Neural cell (in vitro differentiated cells): Measurements from ENCODE around the gene ZNF697. TPM values are rescaled to one million over a fixed set of nuclear protein-coding genes. Genes with fewer than 3 reads are reported as not detected.
"Not testable (repeated sequence)": the region's sequence is repeated elsewhere in the genome, so short reads cannot be mapped to it uniquely, and the experiment has no call there.

Experiments
- H2AFZ ChIP-seq: fragments of 200-600, 300-800 bp; sonication (generic), shearing (Covaris generic); 2 replicates; pipeline ENCODE4 v1.6.0; 2014; ENCODE audit warnings: low read depth, mild to moderate bottlenecking, antibody characterized with exemption, low read length, moderate library complexity
- H3F3A ChIP-seq: fragments of 200-600 bp; shearing (Covaris generic); 2 replicates; pipeline ENCODE4 v1.6.1; 2016; ENCODE audit warnings: mild to moderate bottlenecking, moderate library complexity, mixed read lengths, antibody characterized with exemption, low read length; ENCODE audit not compliant: insufficient read depth, poor library complexity, severe bottlenecking
- H3K27ac ChIP-seq: fragments of 200-600, 300-800 bp; sonication (generic), shearing (Covaris generic); 2 replicates; pipeline ENCODE4 v1.5.1; 2014; ENCODE audit warnings: mild to moderate bottlenecking, low read length, moderate library complexity
- H3K27me3 ChIP-seq: fragments of 300-800, 200-600 bp; sonication (generic), shearing (Covaris generic); 2 replicates; pipeline ENCODE4 v1.6.0; 2014; ENCODE audit warnings: mild to moderate bottlenecking, low read depth, low read length, moderate library complexity; ENCODE audit not compliant: insufficient read depth
- H3K36me3 ChIP-seq: fragments of 300-800, 200-600 bp; sonication (generic), shearing (Covaris generic); 2 replicates; pipeline ENCODE4 v1.5.1; 2014; ENCODE audit warnings: mild to moderate bottlenecking, antibody characterized with exemption, low read length, moderate library complexity; ENCODE audit not compliant: insufficient read depth
- H3K4me2 ChIP-seq: fragments of 300-800, 200-600 bp; sonication (generic), shearing (Covaris generic); 2 replicates; pipeline ENCODE4 v1.6.0; 2014; ENCODE audit warnings: mild to moderate bottlenecking, low read length
- H3K4me3 ChIP-seq: fragments of 300-800, 200-600 bp; sonication (generic), shearing (Covaris generic); 2 replicates; pipeline ENCODE4 v1.5.1; 2014; ENCODE audit warnings: mild to moderate bottlenecking, low read length, moderate library complexity
- H3K79me2 ChIP-seq: fragments of 200-600 bp; shearing (Covaris generic); replicated peaks from 2 replicates; pipeline ENCODE4 v1.6.0; 2014; ENCODE audit warnings: mild to moderate bottlenecking, low read length, moderate library complexity; ENCODE audit not compliant: insufficient read depth
- H3K9ac ChIP-seq: fragments of 300-800, 200-600 bp; sonication (generic), shearing (Covaris generic); 2 replicates; pipeline ENCODE4 v1.6.1; 2016; ENCODE audit warnings: mild to moderate bottlenecking, low read length, mixed read lengths
- H3K9me2 ChIP-seq: fragments of 200-600 bp; shearing (Covaris generic); 2 replicates; pipeline ENCODE4 v1.6.1; 2016; ENCODE audit warnings: mild to moderate bottlenecking, low read length, mixed read lengths; ENCODE audit not compliant: insufficient read depth
- H3K9me3 ChIP-seq: fragments of 200-600, 300-800 bp; sonication (generic), shearing (Covaris generic); 2 replicates; pipeline ENCODE4 v1.6.1; 2016; ENCODE audit warnings: mild to moderate bottlenecking, mixed run types, low read length, moderate library complexity, mixed read lengths
- H4K20me1 ChIP-seq: fragments of 200-600 bp; shearing (Covaris generic); 2 replicates; pipeline ENCODE4 v1.6.1; 2016; ENCODE audit warnings: mild to moderate bottlenecking, mixed run types; ENCODE audit not compliant: insufficient read depth
- CTCF ChIP-seq: fragments of 450-650 bp; IDR thresholded peaks from 2 replicates; pipeline ENCODE4 v1.5.1; 2014; ENCODE audit warnings: antibody characterized with exemption, mild to moderate bottlenecking, moderate library complexity; ENCODE audit not compliant: poor library complexity, severe bottlenecking
- EP300 ChIP-seq: fragments of 450-650 bp; conservative IDR thresholded peaks from 2 replicates; pipeline ENCODE4 v1.6.1; 2014; ENCODE audit warnings: antibody characterized with exemption, mild to moderate bottlenecking, moderate library complexity; ENCODE audit not compliant: poor library complexity, severe bottlenecking
- EZH2 ChIP-seq: fragments of 200-600, 300-800 bp; shearing (Covaris generic), sonication (generic); IDR thresholded peaks from 2 replicates; pipeline ENCODE4 v1.6.1; 2014; ENCODE audit warnings: antibody characterized with exemption, low read length, borderline replicate concordance, mild to moderate bottlenecking; ENCODE audit not compliant: insufficient read depth, poor library complexity, severe bottlenecking
- MXI1 ChIP-seq: fragments of 450-650 bp; conservative IDR thresholded peaks from 2 replicates; pipeline ENCODE4 v1.6.1; 2014; ENCODE audit warnings: antibody characterized with exemption, mild to moderate bottlenecking; ENCODE audit not compliant: poor library complexity, severe bottlenecking
- POLR2AphosphoS5 ChIP-seq: IDR thresholded peaks from 2 replicates; pipeline ENCODE4 v1.6.1; 2012
- RAD21 ChIP-seq: fragments of 450-650 bp; conservative IDR thresholded peaks from 2 replicates; pipeline ENCODE4 v1.6.1; 2014; ENCODE audit warnings: antibody characterized with exemption, mild to moderate bottlenecking, moderate library complexity
- REST ChIP-seq: IDR thresholded peaks from 2 replicates; pipeline ENCODE4 v1.6.1; 2012; ENCODE audit warnings: borderline replicate concordance
- SMC3 ChIP-seq: fragments of 450-650 bp; conservative IDR thresholded peaks from 2 replicates; pipeline ENCODE4 v1.6.1; 2014; ENCODE audit warnings: antibody characterized with exemption, mild to moderate bottlenecking, moderate library complexity; ENCODE audit not compliant: poor library complexity
- TAF1 ChIP-seq: IDR thresholded peaks from 2 replicates; pipeline ENCODE4 v1.6.1; 2012; ENCODE audit warnings: low read depth
- polyA minus RNA-seq: library from RNA; depleted of rRNA, polyadenylated mRNA; stranded (reverse); fragments of >200 nt; gene quantifications from 2 replicates; pipeline ENCODE4 v1.2.3, GENCODE V29; 2014
- polyA plus RNA-seq: library from polyadenylated mRNA; depleted of rRNA; stranded (reverse); fragments of >200 nt; gene quantifications from 2 replicates; pipeline ENCODE4 v1.2.3, GENCODE V29; 2014

ZNF697 gene
- polyA plus RNA-seq: 61.8 and 69.6 TPM in 2 replicates
- polyA minus RNA-seq: 121 and 125 TPM in 2 replicates

- H3K9ac ChIP-seq: peak within 1 kb of the TSS; percentile 93
- H3K36me3 ChIP-seq: no peaks in the 10 kb centered on the region
- H3K9me2 ChIP-seq: no peaks in the 10 kb centered on the region
- H3F3A ChIP-seq: no peaks in the 10 kb centered on the region
- peaks cover 38% of the 10 kb centered on the region for H3K79me2 ChIP-seq
- no peak for TF ChIP-seq EZH2
- peak; percentile 12 for TF ChIP-seq RAD21
- TF ChIP-seq REST: peak; percentile 10
- peak; percentile 79 for TF ChIP-seq CTCF
- TF ChIP-seq POLR2AphosphoS5: peak; percentile 59
- TF ChIP-seq MXI1: peak; percentile 74
- no peak for TF ChIP-seq EP300
- TF ChIP-seq TAF1: peak; percentile 49
- peak; percentile 39 for TF ChIP-seq SMC3
- peak within 1 kb of the TSS; percentile 90 for H3K4me3 ChIP-seq
- H2AFZ ChIP-seq: peak within 1 kb of the TSS; percentile 87
- no peaks in the 10 kb centered on the region for H4K20me1 ChIP-seq
- H3K9me3 ChIP-seq: no peaks in the 10 kb centered on the region
- H3K27ac ChIP-seq: peak within 1 kb of the TSS; percentile 95
- peak within 1 kb of the TSS; percentile 46 for H3K4me2 ChIP-seq
- no peaks in the 10 kb centered on the region for H3K27me3 ChIP-seq
Measured at GRCh38 chr1:119647734-119648619, at the start of gene ZNF697. Gene ZNF697 (minus strand): TSS chr1:119648266. CDS start chr1:119626100, 22,166 bp downstream.

- Histone ChIP-seq H3K9ac (no peak overlapping the region), H4K20me1 (no peaks in the 10 kb centered on the region), H3K79me2 (no peaks in the 10 kb centered on the region), H3K27ac (no peak overlapping the region), H3K4me3 (no peak overlapping the region), H3K9me2 (no peaks in the 10 kb centered on the region), H3F3A (no peaks in the 10 kb centered on the region), H3K36me3 (no peaks in the 10 kb centered on the region), H3K4me2 (no peak overlapping the region), H3K9me3 (no peaks in the 10 kb centered on the region), H3K27me3 (no peaks in the 10 kb centered on the region), H2AFZ (no peak overlapping the region)
- TF ChIP-seq SMC3: no peak
- TF ChIP-seq RAD21: no peak
- no peak for TF ChIP-seq EZH2
- no peak for TF ChIP-seq CTCF
- no peak for TF ChIP-seq MXI1
- TF ChIP-seq POLR2AphosphoS5: no peak
Measured at GRCh38 chr1:119697598-119697997, 49.5 kb upstream of the ZNF697 start.

GRCh38 chr1:119696863-119697262 is 48.8 kb upstream of the ZNF697 start:
- not testable (repeated sequence) for H4K20me1 ChIP-seq, H3K9ac ChIP-seq, H3F3A ChIP-seq, H3K79me2 ChIP-seq, H3K9me2 ChIP-seq, H3K4me2 ChIP-seq, H2AFZ ChIP-seq, H3K27me3 ChIP-seq, H3K9me3 ChIP-seq, H3K27ac ChIP-seq, H3K4me3 ChIP-seq, H3K36me3 ChIP-seq
